HepG2 (cell line): ENCODE results near the gene MICAL1. TPM values are rescaled to one million over a fixed set of nuclear protein-coding genes. Genes with fewer than 3 reads are reported as not detected.

Experiments
- ATAC-seq: fragments of 200-7000 bp; cut with Tn5 transposase; 3 replicates; pipeline ENCODE4 v1.9.1; 2020; ENCODE audit warnings: mild to moderate bottlenecking, moderate library complexity
- BruUV-seq: library from RNA; stranded (reverse); fragments of 400-500 nt; replicated peaks from 2 replicates; lab custom pipeline; 2021; lab: Mats Ljungman, UMichigan
- CTCF ChIA-PET: fragments of 300-600 bp; formaldehyde crosslinking; extraction: SDS; loops from one replicate; lab custom pipeline; 2021; ENCODE audit warnings: low total read pairs, inconsistent platforms, low intra/inter-chr PET ratio; lab: Yijun Ruan, JAX
- POLR2A ChIA-PET: fragments of 350-600 bp; sonication (Branson Sonifier 250); formaldehyde crosslinking; loops from one replicate; lab custom pipeline; 2020; ENCODE audit warnings: antibody characterized with exemption, inconsistent platforms; lab: Yijun Ruan, JAX
- DNase-seq: peaks from one replicate; pipeline ENCODE4 v3.0.0-alpha.2; 2015; ENCODE audit warnings: low spot score
- FAIRE-seq: peaks from 3 replicates; lab custom pipeline; 2011; peaks lifted over from hg19 to GRCh38; lab: Jason Lieb, UNC
- H2AFZ ChIP-seq: one replicate; pipeline ENCODE4 v1.6.1; 2011; ENCODE audit warnings: low read length, inconsistent platforms
- H3K27ac ChIP-seq: fragments of 300-600 bp; 3 replicates; pipeline ENCODE4 v1.8.0; 2011; ENCODE audit warnings: mixed run types, mild to moderate bottlenecking, mixed read lengths, low read length, inconsistent platforms; ENCODE audit not compliant: insufficient read depth; ENCODE audit errors: extremely low read length
- H3K27me3 ChIP-seq, 2 experiments: fragments of 200-600 bp in 1 of 2; 2 replicates in 1 of 2; 3 replicates in 1 of 2; pipeline versions ENCODE4 v1.6.0 to v1.8.0; 2011; ENCODE audit warnings: low read length in 2 of 2, mild to moderate bottlenecking in 2 of 2, moderate library complexity in 2 of 2, inconsistent platforms in 1 of 2; ENCODE audit not compliant: insufficient read depth in 2 of 2, control insufficient read depth in 1 of 2
- H3K36me3 ChIP-seq, 2 experiments: fragments of 200-600 bp in 1 of 2; replicated peaks in 1 of 2; 2 replicates in 1 of 2; 3 replicates in 1 of 2; pipeline versions ENCODE4 v1.5.1 to v1.8.0; 2011; ENCODE audit warnings: low read length in 2 of 2, inconsistent platforms in 1 of 2; ENCODE audit not compliant: insufficient read depth in 2 of 2, control insufficient read depth in 1 of 2
- H3K4me1 ChIP-seq: 2 replicates; pipeline ENCODE4 v1.5.1; 2012; ENCODE audit warnings: low read length, inconsistent platforms; ENCODE audit not compliant: insufficient read depth
- H3K4me2 ChIP-seq: 2 replicates; pipeline ENCODE4 v1.6.0; 2011; ENCODE audit warnings: low read depth, low read length, inconsistent platforms
- H3K4me3 ChIP-seq, 3 experiments: fragments of 200-600 bp in 1 of 3; sonication (generic), shearing (Covaris generic) in 1 of 3; replicated peaks in 1 of 3; 2 replicates each; pipeline ENCODE4 v1.5.1; 2011 to 2016; ENCODE audit warnings: low read length in 3 of 3, inconsistent platforms in 2 of 3, low read depth in 2 of 3, mild to moderate bottlenecking in 2 of 3, control low read depth in 1 of 3, mixed read lengths in 1 of 3; ENCODE audit not compliant: insufficient read depth in 1 of 3
- H3K79me2 ChIP-seq: one replicate; pipeline ENCODE4 v1.6.1; 2011; ENCODE audit warnings: low read length, inconsistent platforms; ENCODE audit not compliant: insufficient read depth
- H3K9ac ChIP-seq: 2 replicates; pipeline ENCODE4 v1.6.0; 2011; ENCODE audit warnings: mild to moderate bottlenecking, low read depth, low read length, inconsistent platforms; ENCODE audit not compliant: insufficient read depth
- H3K9me3 ChIP-seq: 2 replicates; pipeline ENCODE4 v1.5.1; 2012; ENCODE audit warnings: mild to moderate bottlenecking, low read length
- H4K20me1 ChIP-seq: 2 replicates; pipeline ENCODE4 v1.6.0; 2011; ENCODE audit warnings: inconsistent platforms, mild to moderate bottlenecking, low read length, moderate library complexity; ENCODE audit not compliant: insufficient read depth
- MAFF ChIP-seq: IDR thresholded peaks from 2 replicates; pipeline ENCODE4 v1.6.1; 2011; ENCODE audit warnings: low read depth, low read length, improper control_type of control experiment
- MAFK ChIP-seq, 2 experiments: IDR thresholded peaks in 1 of 2; conservative IDR thresholded peaks in 1 of 2; 2 replicates each; pipeline ENCODE4 v1.6.1; 2011; ENCODE audit warnings: improper control_type of control experiment in 2 of 2, low read length in 2 of 2
- ZNF737 ChIP-seq: sonication (generic); formaldehyde crosslinking; IDR thresholded peaks from 2 replicates; pipeline ENCODE4 v1.5.0; 2020; ENCODE audit warnings: missing genetic modification reagents, mild to moderate bottlenecking, borderline replicate concordance
- WGBS: methylation state at CpG from one replicate; pipeline ENCODE4 v1.1.6; 2017; ENCODE audit warnings: low lambda C conversion rate; 5-methylcytosine and 5-hydroxymethylcytosine counted together
- in situ Hi-C: cut with HindIII; loops from 2 replicates; pipeline ENCODE4 v1.10.0; 2017; ENCODE audit warnings: low pct_unique_long_range_greater_than_20kb; ENCODE audit not compliant: extremely low pct_ligation_motif_present
- intact Hi-C: fragments of 100-400 bp; cut with micrococcal nuclease; formaldehyde crosslinking; loops from one replicate; pipeline ENCODE4 v1.10.0; 2022; ENCODE audit not compliant: unreplicated experiment
- polyA plus RNA-seq, 8 experiments: library from polyadenylated mRNA; depleted of rRNA in 3 of 8; stranded (reverse) in 7 of 8; unstranded in 1 of 8; fragments of >200 nt; fragmentation: Illumina TruSeq in 4 of 8; extraction: Trizol in 4 of 8; gene quantifications; 2 replicates each; pipeline versions ENCODE4 v1.2.1 to v1.2.3, GENCODE V29; 2011 to 2016; ENCODE audit warnings: low read depth in 4 of 8, missing spikeins in 1 of 8, mixed read lengths in 1 of 8; ENCODE audit not compliant: insufficient read depth in 1 of 8
- total RNA-seq, 5 experiments: library from RNA; depleted of rRNA; stranded (reverse); fragments of >200 nt; fragmentation: Illumina TruSeq; extraction: Trizol; gene quantifications; 2 replicates each; pipeline ENCODE4 v1.2.3, GENCODE V29; 2016; ENCODE audit warnings: low read depth in 1 of 5
- TF ChIP-seq, protein P1 (sequence below): sonication (generic); formaldehyde crosslinking; IDR thresholded peaks from 2 replicates; pipeline ENCODE4 v1.4.0; 2020; ENCODE audit warnings: missing genetic modification reagents, mild to moderate bottlenecking, borderline replicate concordance

MICAL1 gene
- total and polyA plus RNA-seq, 2 of the 13 experiments (the other 11 are each of a cell fraction or from before 2014, with no cell fraction given) = 6.9 to 39.0 TPM

DNA sequence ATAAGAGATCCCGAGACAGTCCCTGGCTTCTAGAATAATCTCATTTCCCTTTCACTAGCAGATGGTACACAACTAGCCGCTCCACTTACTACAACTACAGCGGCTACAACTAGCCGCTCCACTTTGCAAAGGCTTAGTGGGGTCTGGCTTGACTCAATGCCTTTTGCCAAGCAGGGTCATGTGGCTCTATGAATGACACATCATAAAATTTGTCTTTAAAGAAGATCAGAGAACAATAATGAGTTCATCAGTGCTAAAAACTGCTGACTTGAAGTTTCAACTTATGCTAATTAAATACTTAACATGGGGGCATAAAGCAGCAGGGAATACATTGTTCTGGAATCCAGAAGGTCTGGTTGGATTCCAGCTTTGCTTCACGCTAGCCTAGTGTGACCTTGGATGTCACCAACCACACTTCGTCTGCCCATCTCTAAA is 2.0 kb upstream of the MICAL1 start:
- peaks cover 0 to 9% of the 10 kb centered on the region in 2 experiments; a peak in 2 of 5 replicates for H3K36me3 ChIP-seq
- ATAC-seq = no peak
- no peak overlapping the region for H2AFZ ChIP-seq
- no peak overlapping the region for H3K4me3 ChIP-seq
- H3K27ac ChIP-seq = no peak overlapping the region
- WGBS = 94% methylated on average over 6 of the region's 6 CpGs
- H3K9ac ChIP-seq = no peak overlapping the region
- peak; percentile 57; the same call in 1 of the 2 replicates for TF ChIP-seq MAFF
- peak; percentile 54 to 72; a peak in 3 of 4 replicates for TF ChIP-seq MAFK (conservative IDR thresholded peaks at IDR 0.05 in 1 of 2, IDR thresholded peaks at IDR 0.05 in 1 of 2; ENCODE audit: low read length in 2 of 2)
- no peak for TF ChIP-seq ZNF737 (CRISPR knock-in tag)
- TF ChIP-seq, protein P1, sequence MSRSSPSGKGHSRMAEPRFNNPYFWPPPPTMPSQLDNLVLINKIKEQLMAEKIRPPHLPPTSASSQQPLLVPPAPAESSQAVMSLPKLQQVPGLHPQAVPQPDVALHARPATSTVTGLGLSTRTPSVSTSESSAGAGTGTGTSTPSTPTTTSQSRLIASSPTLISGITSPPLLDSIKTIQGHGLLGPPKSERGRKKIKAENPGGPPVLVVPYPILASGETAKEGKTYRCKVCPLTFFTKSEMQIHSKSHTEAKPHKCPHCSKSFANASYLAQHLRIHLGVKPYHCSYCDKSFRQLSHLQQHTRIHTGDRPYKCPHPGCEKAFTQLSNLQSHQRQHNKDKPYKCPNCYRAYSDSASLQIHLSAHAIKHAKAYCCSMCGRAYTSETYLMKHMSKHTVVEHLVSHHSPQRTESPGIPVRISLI (CRISPR knock-in tag) = no peak
- TF ChIP-seq, all 625 proteins: peak for 2
- CTCF ChIA-PET = no interaction called here
- intact Hi-C loops = loop anchor here (5.0 kb wide), 1 partner anchor 270 kb away; no protein-coding TSS in a partner anchor
- BruUV-seq = no TSS peak
- no peaks in the 10 kb centered on the region for H4K20me1 ChIP-seq
- peaks cover 20% of the 10 kb centered on the region for H3K4me1 ChIP-seq
- no peaks in the 10 kb centered on the region for H3K27me3 ChIP-seq
- no peak overlapping the region for H3K4me2 ChIP-seq
- FAIRE-seq = no peak
- H3K9me3 ChIP-seq = no peaks in the 10 kb centered on the region
- no peak for DNase-seq
- in situ Hi-C loops = no loop called here
- POLR2A ChIA-PET = interaction anchor here (1.3 to 5.4 kb wide), 2 partner anchors 16 to 23 kb away, joined by 3 to 22 read pairs; partner anchors contain the start of genes PPIL6 and SMPD2
- no peaks in the 10 kb centered on the region for H3K79me2 ChIP-seq
